ENCODE results near the gene C13orf42. TPM values are rescaled to one million over a fixed set of nuclear protein-coding genes. Genes with fewer than 3 reads are reported as not detected.

The C13orf42 gene
- total RNA-seq, 6 donors from 2014 or later: not detected

DNA sequence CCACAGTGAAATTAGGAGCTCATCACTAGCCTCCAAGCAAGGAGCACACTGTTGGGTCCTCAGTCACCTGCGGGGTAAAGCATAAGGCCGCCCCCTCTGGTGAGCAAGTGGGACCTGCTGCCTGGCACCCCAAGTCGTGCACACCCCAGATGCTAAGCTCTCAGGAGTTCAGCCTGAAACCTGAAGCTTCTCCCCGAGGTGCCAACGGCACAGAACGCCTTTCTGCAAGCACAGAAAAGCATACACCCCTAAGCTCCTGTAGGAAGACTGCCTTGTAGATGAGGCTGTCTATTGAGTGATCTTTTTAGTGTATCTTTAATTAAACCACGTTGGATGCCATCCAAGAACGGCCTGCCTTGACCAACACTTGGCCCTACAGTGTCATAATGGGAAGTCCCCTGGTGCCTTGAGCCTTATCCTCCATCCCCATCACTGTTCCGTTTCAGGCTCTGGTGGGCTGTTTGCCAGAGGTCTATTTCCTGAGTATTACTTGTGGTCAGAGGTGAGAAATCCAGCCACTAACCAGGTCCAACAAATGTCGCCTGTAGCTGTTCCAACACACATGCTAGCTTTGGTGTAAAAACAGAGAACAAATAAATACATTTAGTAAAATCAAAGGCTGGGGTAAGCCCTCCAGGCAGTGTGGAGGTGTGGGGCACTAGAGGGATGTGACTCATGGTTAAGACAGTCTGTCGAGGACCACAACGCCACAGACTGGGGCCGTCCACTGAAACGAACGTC lies 44.8 kb downstream of the C13orf42 start:
- H3K4me3 ChIP-seq: no peak overlapping the region
- no peak overlapping the region for H3K27ac ChIP-seq
- peak in 1 of 2 donors; percentile 9 for ATAC-seq (ENCODE audit: low FRiP score in 2 of 2)
- H3K9me3 ChIP-seq: no peaks in the 10 kb centered on the region
- 28 to 37% methylated on average over 9 to 15 of the region's 15 CpGs for WGBS, 2 donors
- peaks cover 8 to 23% (median 14%) of the 10 kb centered on the region in 4 donors for H3K4me1 ChIP-seq
- no peak for DNase-seq
- TF ChIP-seq, protein P1, sequence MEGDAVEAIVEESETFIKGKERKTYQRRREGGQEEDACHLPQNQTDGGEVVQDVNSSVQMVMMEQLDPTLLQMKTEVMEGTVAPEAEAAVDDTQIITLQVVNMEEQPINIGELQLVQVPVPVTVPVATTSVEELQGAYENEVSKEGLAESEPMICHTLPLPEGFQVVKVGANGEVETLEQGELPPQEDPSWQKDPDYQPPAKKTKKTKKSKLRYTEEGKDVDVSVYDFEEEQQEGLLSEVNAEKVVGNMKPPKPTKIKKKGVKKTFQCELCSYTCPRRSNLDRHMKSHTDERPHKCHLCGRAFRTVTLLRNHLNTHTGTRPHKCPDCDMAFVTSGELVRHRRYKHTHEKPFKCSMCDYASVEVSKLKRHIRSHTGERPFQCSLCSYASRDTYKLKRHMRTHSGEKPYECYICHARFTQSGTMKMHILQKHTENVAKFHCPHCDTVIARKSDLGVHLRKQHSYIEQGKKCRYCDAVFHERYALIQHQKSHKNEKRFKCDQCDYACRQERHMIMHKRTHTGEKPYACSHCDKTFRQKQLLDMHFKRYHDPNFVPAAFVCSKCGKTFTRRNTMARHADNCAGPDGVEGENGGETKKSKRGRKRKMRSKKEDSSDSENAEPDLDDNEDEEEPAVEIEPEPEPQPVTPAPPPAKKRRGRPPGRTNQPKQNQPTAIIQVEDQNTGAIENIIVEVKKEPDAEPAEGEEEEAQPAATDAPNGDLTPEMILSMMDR (IDR thresholded peaks at IDR 0.05): no peak
- peak in 1 of 2 donors; percentile 18 for TF ChIP-seq POLR2AphosphoS5 (IDR thresholded peaks at IDR 0.05)
- no peak for TF ChIP-seq POLR2A (IDR thresholded peaks at IDR 0.05)
- TF ChIP-seq EP300 (IDR thresholded peaks at IDR 0.05): no peak
- H3K36me3 ChIP-seq: no peaks in the 10 kb centered on the region
- H3K27me3 ChIP-seq: no peaks in the 10 kb centered on the region

DNA sequence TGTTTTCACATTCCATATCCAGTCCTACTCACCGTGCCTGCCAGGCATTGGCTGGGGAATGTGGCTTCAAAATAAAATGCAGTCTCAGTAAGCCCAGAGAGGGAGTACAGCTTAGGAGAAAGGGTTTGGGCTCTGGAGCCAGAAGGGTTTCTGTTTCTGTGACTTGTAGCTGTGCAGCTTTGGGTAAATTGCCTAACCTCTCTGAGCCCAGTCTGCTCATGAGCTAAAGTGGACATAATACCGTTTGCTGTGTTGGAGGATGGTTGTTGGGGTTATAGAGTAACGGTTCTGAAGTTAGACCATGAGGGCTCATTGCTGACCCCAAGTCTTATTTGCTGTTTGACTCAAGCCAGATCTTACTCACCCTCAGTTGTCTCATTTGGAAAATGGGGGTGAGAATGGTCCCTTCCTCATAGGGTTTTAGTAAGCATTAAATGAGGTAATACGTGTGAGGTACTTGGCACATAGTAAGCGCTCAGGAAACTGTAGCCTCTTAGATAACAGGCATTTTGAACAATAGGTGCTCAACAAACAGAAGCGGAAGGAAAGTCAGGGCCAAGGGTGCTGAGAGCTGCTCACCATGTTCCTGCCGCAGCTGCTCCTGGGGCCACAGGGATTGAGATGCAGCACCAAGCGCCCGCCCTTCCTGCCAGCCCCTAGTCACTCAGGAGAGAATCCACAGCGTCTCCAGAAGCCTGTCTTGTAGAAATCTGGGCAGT lies 45.5 kb downstream of the C13orf42 start:
- Histone ChIP-seq H3K27me3 (no peaks in the 10 kb centered on the region), H3K4me3 (no peak overlapping the region), H3K4me1 (peaks cover 8 to 23% (median 14%) of the 10 kb centered on the region in 4 donors), H3K9me3 (no peaks in the 10 kb centered on the region), H3K27ac (no peak overlapping the region), H3K36me3 (no peaks in the 10 kb centered on the region)
- WGBS, 2 donors: 59 to 61% methylated on average over 9 to 10 of the region's 10 CpGs
- TF ChIP-seq POLR2A (IDR thresholded peaks at IDR 0.05): no peak
- TF ChIP-seq, protein P1 (IDR thresholded peaks at IDR 0.05): no peak
- TF ChIP-seq POLR2AphosphoS5 (IDR thresholded peaks at IDR 0.05): no peak
- DNase-seq (no peak), ATAC-seq (ENCODE audit: low FRiP score in 2 of 2) (peak in 1 of 2 donors; percentile 19)

DNA sequence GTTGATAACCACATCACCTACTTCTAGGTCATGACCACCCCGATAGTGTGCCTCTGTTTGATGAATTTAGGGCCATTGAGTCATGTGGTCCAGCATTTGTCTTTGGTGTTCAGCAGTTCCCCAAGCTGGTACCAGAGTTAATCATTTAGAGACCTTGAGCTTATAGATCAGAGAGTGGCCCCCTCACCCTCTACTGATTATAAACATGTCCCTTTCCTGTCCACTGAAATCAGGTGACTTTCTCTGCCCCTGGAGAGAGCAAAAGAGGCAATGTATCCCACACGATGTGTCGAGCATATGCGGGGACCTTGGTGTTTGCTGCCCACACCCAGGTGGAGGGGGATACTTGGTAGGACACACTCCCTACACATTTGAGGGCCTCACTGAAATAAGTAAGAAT lies 46.3 kb downstream of the C13orf42 start:
- Histone ChIP-seq H3K9me3 (no peaks in the 10 kb centered on the region), H3K27ac (no peak overlapping the region), H3K4me1 (peaks cover 5 to 17% (median 13%) of the 10 kb centered on the region in 4 donors), H3K4me3 (no peak overlapping the region), H3K27me3 (no peaks in the 10 kb centered on the region), H3K36me3 (no peaks in the 10 kb centered on the region)
- TF ChIP-seq POLR2AphosphoS5 (IDR thresholded peaks at IDR 0.05): no peak
- no peak for TF ChIP-seq POLR2A (IDR thresholded peaks at IDR 0.05)
- no peak for TF ChIP-seq EP300 (IDR thresholded peaks at IDR 0.05)
- TF ChIP-seq, protein P1 (IDR thresholded peaks at IDR 0.05): no peak
- no peak for ATAC-seq (ENCODE audit: low FRiP score in 2 of 2)
- 81 to 86% methylated on average over 4 of the region's 4 CpGs for WGBS, 2 donors
- no peak for DNase-seq

DNA sequence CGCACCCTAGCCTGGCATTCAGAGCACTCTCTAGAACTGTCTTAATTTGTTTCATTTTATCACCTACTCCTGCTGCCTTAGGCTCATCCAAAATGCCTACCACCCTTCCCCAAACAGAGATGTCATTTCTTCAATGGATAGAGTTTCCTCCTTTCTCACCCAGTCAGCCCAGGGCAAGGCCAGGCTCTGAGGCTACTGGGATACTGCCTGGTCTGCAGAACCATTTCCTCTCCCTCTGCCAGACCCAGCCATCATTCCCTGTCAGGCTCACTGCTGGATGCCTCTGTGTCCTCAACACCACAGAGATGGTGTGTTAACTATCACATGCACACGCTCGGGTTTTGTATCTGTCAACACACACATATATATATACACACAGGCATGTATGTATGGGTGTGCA lies 47.2 kb downstream of the C13orf42 start:
- no peaks in the 10 kb centered on the region for H3K9me3 ChIP-seq
- no peak for DNase-seq
- TF ChIP-seq POLR2AphosphoS5 (IDR thresholded peaks at IDR 0.05) (no peak), POLR2A (IDR thresholded peaks at IDR 0.05) (no peak), EP300 (IDR thresholded peaks at IDR 0.05) (no peak)
- TF ChIP-seq, protein P1 (IDR thresholded peaks at IDR 0.05): no peak
- no peaks in the 10 kb centered on the region for H3K36me3 ChIP-seq
- H3K4me1 ChIP-seq: peaks cover 5 to 17% (median 12%) of the 10 kb centered on the region in 4 donors
- no peak overlapping the region for H3K4me3 ChIP-seq
- no peaks in the 10 kb centered on the region for H3K27me3 ChIP-seq
- 74 to 75% methylated on average over 3 of the region's 3 CpGs for WGBS, 2 donors
- H3K27ac ChIP-seq: no peak overlapping the region
- no peak for ATAC-seq (ENCODE audit: low FRiP score in 2 of 2)
